Caco-2 (cell line): ENCODE data around the gene NUTF2. TPM values are rescaled to one million over a fixed set of nuclear protein-coding genes. Genes with fewer than 3 reads are reported as not detected.

Experiments
- Bru-seq: library from RNA; stranded (reverse); fragments of 400-500 nt; gene quantifications from one replicate; lab custom pipeline; 2021; lab: Mats Ljungman, UMichigan
- BruChase-seq, 2 experiments: library from RNA; stranded (reverse); fragments of 400-500 nt; gene quantifications; one replicate each; lab custom pipeline; 2021; lab: Mats Ljungman, UMichigan
- BruUV-seq: library from RNA; stranded (reverse); fragments of 400-500 nt; replicated peaks from 2 replicates; lab custom pipeline; 2021; lab: Mats Ljungman, UMichigan
- CTCF ChIA-PET: fragments of 300-600 bp; sonication (Branson Sonifier 250); formaldehyde crosslinking; loops from one replicate; lab custom pipeline; 2022; ENCODE audit warnings: antibody characterized with exemption; lab: Charles Lee
- POLR2A ChIA-PET: fragments of 300-600 bp; sonication (Branson Sonifier 250); formaldehyde crosslinking; loops from one replicate; lab custom pipeline; 2022; ENCODE audit warnings: antibody characterized with exemption; lab: Charles Lee
- DNase-seq, 2 experiments: peaks; one replicate each; pipeline versions ENCODE4 v3.0.0 to v3.0.0-alpha.2; 2020 to 2022
- H3K27me3 ChIP-seq: replicated peaks from 2 replicates; pipeline ENCODE4 v1.6.0; 2011; ENCODE audit warnings: low read length; ENCODE audit not compliant: control insufficient read depth, insufficient read depth
- H3K36me3 ChIP-seq: 2 replicates; pipeline ENCODE4 v1.5.1; 2011; ENCODE audit warnings: low read length; ENCODE audit not compliant: control insufficient read depth, insufficient read depth
- H3K4me1 ChIP-seq: fragments of 250-450 bp; sonication (Bioruptor Pico); 2 replicates; pipeline ENCODE4 v1.5.1; 2020; ENCODE audit warnings: mild to moderate bottlenecking
- H3K4me3 ChIP-seq: 2 replicates; pipeline ENCODE4 v1.5.1; 2011; ENCODE audit warnings: low read depth, mild to moderate bottlenecking, control low read depth, low read length
- H3K9me3 ChIP-seq: fragments of 250-450 bp; sonication (Bioruptor Pico); 2 replicates; pipeline ENCODE4 v1.5.1; 2020; ENCODE audit warnings: mild to moderate bottlenecking, moderate library complexity
- H3K27ac Mint-ChIP-seq: one replicate; pipeline ENCODE4 v1.8.0; 2022; ENCODE audit warnings: mixed read lengths; ENCODE audit not compliant: unreplicated experiment
- H3K27me3 Mint-ChIP-seq: one replicate; pipeline ENCODE4 v1.8.0; 2022; ENCODE audit warnings: mixed read lengths; ENCODE audit not compliant: insufficient read depth, unreplicated experiment
- H3K36me3 Mint-ChIP-seq: one replicate; pipeline ENCODE4 v1.8.0; 2022; ENCODE audit warnings: mild to moderate bottlenecking, mixed read lengths; ENCODE audit not compliant: insufficient read depth, unreplicated experiment
- H3K4me1 Mint-ChIP-seq: one replicate; pipeline ENCODE4 v1.8.0; 2022; ENCODE audit warnings: low read depth, mixed read lengths; ENCODE audit not compliant: unreplicated experiment
- H3K4me3 Mint-ChIP-seq: one replicate; pipeline ENCODE4 v1.8.0; 2022; ENCODE audit warnings: mild to moderate bottlenecking, moderate library complexity, mixed read lengths; ENCODE audit not compliant: unreplicated experiment
- H3K9me3 Mint-ChIP-seq: one replicate; pipeline ENCODE4 v1.8.0; 2022; ENCODE audit warnings: mixed read lengths; ENCODE audit not compliant: unreplicated experiment
- intact Hi-C: fragments of 100-400 bp; cut with micrococcal nuclease; formaldehyde crosslinking; loops from one replicate; pipeline ENCODE4 v1.10.0; 2022; ENCODE audit not compliant: unreplicated experiment
- long read RNA-seq: library from polyadenylated mRNA; stranded (forward); transcript quantifications from one replicate; pipeline ENCODE4 v2.0.0, GENCODE V29; 2022
- total RNA-seq: library from RNA; stranded (reverse); gene quantifications from 2 replicates; pipeline ENCODE4 v1.2.3, GENCODE V29; 2022
- TF ChIP-seq, protein P1 (sequence below), 2 experiments: fragments of 200-600 bp in 1 of 2; IDR thresholded peaks; 1 replicate in 1 of 2; 2 replicates in 1 of 2; pipeline versions ENCODE4 v1.5.1 to v1.8.0; 2011 to 2022; ENCODE audit warnings: antibody characterized with exemption in 1 of 2, control low read depth in 1 of 2, inconsistent platforms in 1 of 2, low read depth in 1 of 2, low read length in 1 of 2, mild to moderate bottlenecking in 1 of 2, moderate library complexity in 1 of 2; ENCODE audit not compliant: insufficient read depth in 1 of 2, severe bottlenecking in 1 of 2, unreplicated experiment in 1 of 2

Gene NUTF2
- total RNA-seq (239 and 245 TPM in 2 replicates), Bru-seq, nascent RNA (percentile 83 among the genes with signal in this experiment), BruChase-seq, experiment 1, labeled RNA remaining after a 2-hour chase (percentile 84 among the genes with signal in this experiment), BruChase-seq, experiment 2, labeled RNA remaining after a 6-hour chase (percentile 89 among the genes with signal in this experiment)
- long read RNA-seq, transcript NUTF2-201 (5 exons, 2,321 nt), result major isoform, 256 of 287 reads
- long read RNA-seq, transcript NUTF2-206 (5 exons, 1,119 nt), result minor isoform, 17 of 287 reads
- long read RNA-seq, partial matches to known transcripts, result 2 of 287 reads
- long read RNA-seq, other reads (novel, unspliced or antisense), result 8 of 287 reads

- no peaks in the 10 kb centered on the region for H3K9me3 ChIP-seq
- ChIA-PET CTCF (interaction anchor here (0.7 to 3.2 kb wide), 7 partner anchors 9 to 37 kb away, joined by 3 to 18 read pairs (median 7); no protein-coding TSS in a partner anchor), POLR2A (interaction anchor here (0.6 to 1.9 kb wide), 11 partner anchors 11 to 1286 kb away, joined by 3 to 9 read pairs (median 3); partner anchors contain the start of genes RANBP10 and TSNAXIP1)
- no peaks in the 10 kb centered on the region; the same call in none of the 2 replicates for H3K36me3 ChIP-seq
- no peaks in the 10 kb centered on the region for H3K27me3 ChIP-seq
- H3K4me3 ChIP-seq, result peak within 1 kb of the TSS; percentile 98
- H3K27ac Mint-ChIP-seq, result peak within 1 kb of the TSS; percentile 93
- H3K9me3 Mint-ChIP-seq, result no peaks in the 10 kb centered on the region
- H3K27me3 Mint-ChIP-seq, result no peaks in the 10 kb centered on the region
- H3K36me3 Mint-ChIP-seq, result peaks cover 59% of the 10 kb centered on the region
- H3K4me1 Mint-ChIP-seq, result peaks cover 17% of the 10 kb centered on the region
- DNase-seq, result peak; percentile 99
- peak within 1 kb of the TSS; percentile 75 for H3K4me3 Mint-ChIP-seq
- TF ChIP-seq, protein P1, sequence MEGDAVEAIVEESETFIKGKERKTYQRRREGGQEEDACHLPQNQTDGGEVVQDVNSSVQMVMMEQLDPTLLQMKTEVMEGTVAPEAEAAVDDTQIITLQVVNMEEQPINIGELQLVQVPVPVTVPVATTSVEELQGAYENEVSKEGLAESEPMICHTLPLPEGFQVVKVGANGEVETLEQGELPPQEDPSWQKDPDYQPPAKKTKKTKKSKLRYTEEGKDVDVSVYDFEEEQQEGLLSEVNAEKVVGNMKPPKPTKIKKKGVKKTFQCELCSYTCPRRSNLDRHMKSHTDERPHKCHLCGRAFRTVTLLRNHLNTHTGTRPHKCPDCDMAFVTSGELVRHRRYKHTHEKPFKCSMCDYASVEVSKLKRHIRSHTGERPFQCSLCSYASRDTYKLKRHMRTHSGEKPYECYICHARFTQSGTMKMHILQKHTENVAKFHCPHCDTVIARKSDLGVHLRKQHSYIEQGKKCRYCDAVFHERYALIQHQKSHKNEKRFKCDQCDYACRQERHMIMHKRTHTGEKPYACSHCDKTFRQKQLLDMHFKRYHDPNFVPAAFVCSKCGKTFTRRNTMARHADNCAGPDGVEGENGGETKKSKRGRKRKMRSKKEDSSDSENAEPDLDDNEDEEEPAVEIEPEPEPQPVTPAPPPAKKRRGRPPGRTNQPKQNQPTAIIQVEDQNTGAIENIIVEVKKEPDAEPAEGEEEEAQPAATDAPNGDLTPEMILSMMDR (IDR thresholded peaks at IDR 0.05; ENCODE audit: insufficient read depth in 1 of 2, low read depth in 1 of 2, low read length in 1 of 2, severe bottlenecking in 1 of 2, unreplicated experiment in 1 of 2), result no peak
- BruUV-seq, result no TSS peak
- intact Hi-C loops, result loop anchor here (1.0 to 2.0 kb wide), 6 partner anchors 11 to 89 kb away; partner anchors contain the start of genes EDC4, PSKH1, RANBP10 and TSNAXIP1
- H3K4me1 ChIP-seq, result peaks cover 33% of the 10 kb centered on the region
Observed at GRCh38 chr16:67846320-67847063, at the start of gene NUTF2. TSS of gene NUTF2 (plus strand) at chr16:67846933. CDS start at chr16:67865131, 18,198 bp downstream.

DNA sequence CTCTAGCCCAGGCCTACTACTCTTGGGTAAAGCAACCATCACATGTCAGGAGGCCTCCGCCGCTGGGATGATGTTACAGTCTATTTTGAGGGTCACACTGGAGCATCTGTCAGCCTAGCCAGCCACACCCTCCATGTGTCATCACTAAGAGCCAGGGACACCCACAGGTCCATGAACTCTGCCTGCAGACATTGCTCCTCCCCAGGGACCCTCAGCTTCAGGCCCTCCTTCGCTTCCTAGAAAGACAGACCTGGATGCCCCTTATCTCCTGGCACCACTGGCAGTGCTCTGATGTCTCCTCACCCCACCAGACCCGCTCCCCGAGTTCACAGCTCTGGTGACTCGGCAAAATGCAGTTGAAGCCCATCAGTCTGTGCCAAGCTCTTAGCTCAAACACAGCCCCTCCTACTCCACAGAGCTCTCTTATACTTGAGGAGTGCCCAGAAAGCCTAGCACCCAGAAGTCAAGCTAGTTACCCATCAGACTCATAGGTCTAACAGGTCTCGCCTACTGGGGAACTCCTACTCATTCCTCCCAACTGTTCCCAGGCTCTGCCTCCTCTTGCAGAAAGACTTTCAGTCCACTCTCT is 46.3 kb upstream of the NUTF2 start:
- ChIA-PET POLR2A (no interaction called here), CTCF (no interaction called here)
- no peak overlapping the region for H3K4me3 Mint-ChIP-seq
- H3K27ac Mint-ChIP-seq, result no peak overlapping the region
- no peak for DNase-seq
- Histone ChIP-seq H3K4me3 (no peak overlapping the region), H3K36me3 (0 out of 2 replicates have a peak, but pooled peaks cover 4% of the 10 kb centered on the region), H3K9me3 (no peaks in the 10 kb centered on the region), H3K27me3 (no peaks in the 10 kb centered on the region), H3K4me1 (peaks cover 8% of the 10 kb centered on the region; the same call in 1 of the 2 replicates)
- H3K36me3 Mint-ChIP-seq, result peaks cover 25% of the 10 kb centered on the region
- H3K27me3 Mint-ChIP-seq, result no peaks in the 10 kb centered on the region
- no peaks in the 10 kb centered on the region for H3K9me3 Mint-ChIP-seq
- BruUV-seq, result no TSS peak
- intact Hi-C loops, result loop anchor here (10.0 kb wide), 1 partner anchor 276 kb away; the partner anchor contains the start of gene RIPOR1
- H3K4me1 Mint-ChIP-seq, result peaks cover 8% of the 10 kb centered on the region
- TF ChIP-seq, protein P1 (IDR thresholded peaks at IDR 0.05; ENCODE audit: insufficient read depth in 1 of 2, low read depth in 1 of 2, low read length in 1 of 2, severe bottlenecking in 1 of 2, unreplicated experiment in 1 of 2), result no peak
